ENCODE data around the gene SLC38A6. TPM values are rescaled to one million over a fixed set of nuclear protein-coding genes. Genes with fewer than 3 reads are reported as not detected.

SLC38A6 gene
- total and polyA plus RNA-seq, 5 experiments from 2014 or later: 3.6 to 15.7 (median 7.8) TPM

DNA sequence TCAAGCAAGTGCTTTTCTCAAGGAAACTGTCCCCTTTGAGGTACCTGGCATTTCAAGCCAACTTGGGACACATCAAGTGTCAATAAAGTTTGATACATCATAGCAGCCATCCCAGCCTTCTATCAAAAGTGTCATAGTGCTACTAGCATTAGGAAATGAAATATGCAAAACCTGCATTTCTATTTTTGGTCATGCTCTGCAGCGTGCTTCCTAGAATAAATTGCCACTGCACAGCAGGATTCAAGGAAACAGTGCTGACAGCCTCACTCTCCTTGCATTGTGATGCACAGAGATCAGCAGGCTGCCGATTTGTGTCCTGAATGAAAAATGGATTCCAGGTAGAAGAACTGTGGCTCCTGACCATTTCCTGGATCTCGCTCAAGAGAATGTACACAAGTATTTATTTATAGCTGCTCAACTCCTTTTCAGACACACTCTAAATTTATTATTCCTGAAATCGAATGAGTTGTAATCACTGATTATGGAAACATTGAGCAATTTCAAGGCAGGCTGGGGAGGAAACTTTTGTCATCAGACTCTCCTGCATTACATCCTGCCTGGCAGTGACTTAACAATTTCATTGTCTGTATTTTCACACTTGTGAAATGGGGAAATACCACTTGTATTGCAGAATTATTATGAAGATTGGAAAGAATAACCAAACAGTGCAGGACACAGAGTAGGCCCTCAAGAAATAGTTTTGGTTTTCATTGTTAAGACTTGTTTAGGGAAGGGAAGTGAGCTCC lies 120.9 kb downstream of the SLC38A6 start:
- peaks cover 0 to 3% (median 0%) of the 10 kb centered on the region in 5 donors for H3K27me3 Mint-ChIP-seq
- POLR2A ChIA-PET: no interaction called here
- no peak overlapping the region for H3K4me3 Mint-ChIP-seq
- H3K4me1 Mint-ChIP-seq: peaks cover 0 to 5% (median 0%) of the 10 kb centered on the region in 4 donors
- H3K27ac Mint-ChIP-seq: no peak overlapping the region
- H3K9me3 Mint-ChIP-seq: peaks cover 0 to 30% (median 4%) of the 10 kb centered on the region in 9 donors
- DNase-seq (no peak), ATAC-seq (no peak)
- H3K36me3 Mint-ChIP-seq: peaks cover 5 to 27% (median 24%) of the 10 kb centered on the region in 3 donors

Other genes with a start within 250 kb of the SLC38A6 start
- gene MNAT1, start 246.5 kb upstream of the SLC38A6 start, total RNA-seq: 10 to 100 TPM; 19.1 to 19.6 TPM
- gene MNAT1, start 246.5 kb upstream of the SLC38A6 start, polyA plus RNA-seq: 10 to 100 TPM; 16.4 to 21.7 (median 17.3) TPM
- gene TRMT5, start 166 bp upstream of the SLC38A6 start, total RNA-seq: 10 to 100 TPM; 10.8 to 12.6 TPM
- 1 to 10 TPM; 2.5 to 7.6 (median 3.8) TPM for gene TRMT5, start 166 bp upstream of the SLC38A6 start, polyA plus RNA-seq

Data from naive thymus-derived CD8-positive, alpha-beta T cell (primary cell).